GM19372 (cell line): ENCODE results near the gene ACOT13.
"Not testable (repeated sequence)": the region's sequence is repeated elsewhere in the genome, so short reads cannot be mapped to it uniquely, and the experiment has no call there.

Experiments used
- ATAC-seq: cut with Tn5 transposase; IDR thresholded peaks from one replicate; pipeline ENCODE4 v1.9.1; 2021; ENCODE audit warnings: mild to moderate bottlenecking, low read depth, moderate library complexity; ENCODE audit not compliant: unreplicated experiment

The ACOT13 gene

DNA sequence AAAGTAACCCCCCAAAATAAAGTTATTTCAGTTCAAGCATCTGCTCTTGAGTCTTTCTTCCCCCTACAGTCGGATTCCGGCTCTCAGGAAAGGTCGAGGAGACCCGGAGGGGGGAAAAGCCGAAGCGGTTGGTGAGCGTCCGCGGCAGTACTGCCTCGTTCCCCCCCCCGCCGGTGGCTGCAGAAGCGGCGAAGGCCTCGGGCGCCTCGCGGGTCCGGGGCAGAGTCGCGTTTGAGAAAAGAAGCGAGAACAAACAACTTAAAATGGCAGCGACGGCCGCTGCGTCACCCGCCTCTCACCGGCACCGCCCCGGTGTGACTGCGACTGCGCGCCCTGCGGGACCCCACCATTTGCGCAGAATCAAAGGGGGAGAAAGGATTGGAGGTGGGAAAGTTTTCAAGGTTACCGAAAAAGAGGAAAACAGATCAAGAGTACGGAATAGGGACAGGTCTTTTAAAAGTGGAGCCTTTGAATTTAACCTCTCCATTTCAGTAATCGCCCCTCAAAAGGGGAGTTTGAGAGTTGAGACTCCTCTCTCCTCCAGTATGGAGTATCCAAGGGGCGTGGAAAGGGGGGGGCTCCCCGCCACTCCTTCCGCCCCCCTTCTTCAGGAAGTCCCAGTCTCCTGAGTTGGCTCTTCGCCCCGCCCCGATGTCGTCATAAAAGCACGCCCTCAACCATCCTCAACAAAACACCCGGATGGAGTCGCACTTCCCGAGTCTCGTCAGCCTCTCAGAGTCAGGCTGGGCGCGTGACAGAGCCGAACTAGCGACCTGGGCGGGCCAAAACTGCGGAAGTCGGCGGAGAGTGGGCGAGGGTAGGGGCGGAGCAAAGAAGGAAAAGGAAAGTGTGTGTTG, 54.0 kb downstream of the ACOT13 start:
- ATAC-seq, result peak; percentile 80

GRCh38 chr6:24721461-24722215, 54.8 kb downstream of the ACOT13 start:
- ATAC-seq, result peak; percentile 40

DNA sequence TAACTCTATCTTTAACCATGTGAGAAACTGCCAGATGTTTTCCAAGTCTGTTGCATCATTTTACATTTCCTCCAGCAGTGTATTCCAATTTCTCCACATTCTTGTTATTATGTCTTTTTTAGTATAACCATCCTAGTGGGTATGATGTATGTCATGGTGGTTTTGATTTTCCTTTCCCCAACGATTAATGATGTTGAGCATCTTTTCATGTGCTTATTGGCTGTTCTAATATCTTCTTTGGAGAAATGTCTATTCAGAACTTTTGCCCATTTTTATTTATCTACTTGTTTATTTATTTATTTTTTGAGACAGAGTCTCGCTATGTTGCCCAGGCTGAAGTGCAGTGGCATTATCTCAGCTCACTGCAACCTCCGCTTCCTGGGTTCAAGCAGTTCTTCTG, 56.4 kb downstream of the ACOT13 start:
- ATAC-seq, result no peak

GRCh38 chr6:24730653-24731052, 63.8 kb downstream of the ACOT13 start:
- ATAC-seq, result not testable (repeated sequence)

DNA sequence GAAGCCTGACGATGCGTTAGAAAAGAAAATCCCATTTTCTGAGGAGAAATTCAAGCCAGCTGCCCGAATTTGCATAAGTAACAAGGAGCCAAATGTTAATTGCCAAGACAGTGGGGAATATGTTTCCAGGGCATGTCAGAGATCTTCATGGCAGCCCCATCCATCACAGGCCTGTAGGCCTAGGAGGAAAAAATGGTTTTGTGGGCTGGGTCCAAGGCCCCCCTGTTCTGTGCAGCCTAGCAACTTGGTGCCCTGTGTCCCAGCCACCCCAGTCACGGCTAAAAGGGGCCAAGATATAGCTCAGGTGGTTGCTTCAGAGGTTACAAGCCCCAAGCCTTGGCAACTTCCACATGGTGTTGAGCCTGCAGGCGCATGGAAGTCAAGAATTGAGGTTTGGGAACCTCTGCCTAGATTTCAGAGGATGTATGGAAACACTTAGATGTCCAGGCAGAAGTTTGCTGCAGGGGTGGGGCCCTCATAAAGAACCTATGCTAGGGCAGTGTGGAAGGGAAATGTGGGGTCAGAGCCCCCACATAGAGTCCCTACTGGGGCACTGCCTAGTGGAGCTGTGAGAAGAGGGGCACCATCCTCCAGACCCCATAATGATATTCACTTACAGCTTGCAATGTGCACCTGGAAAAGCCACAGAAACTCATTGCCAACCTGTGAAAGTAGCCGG, 64.7 kb downstream of the ACOT13 start:
- not testable (repeated sequence) for ATAC-seq

- ATAC-seq, result no peak
Measured at GRCh38 chr6:24734166-24734565, 67.3 kb downstream of the ACOT13 start.

DNA sequence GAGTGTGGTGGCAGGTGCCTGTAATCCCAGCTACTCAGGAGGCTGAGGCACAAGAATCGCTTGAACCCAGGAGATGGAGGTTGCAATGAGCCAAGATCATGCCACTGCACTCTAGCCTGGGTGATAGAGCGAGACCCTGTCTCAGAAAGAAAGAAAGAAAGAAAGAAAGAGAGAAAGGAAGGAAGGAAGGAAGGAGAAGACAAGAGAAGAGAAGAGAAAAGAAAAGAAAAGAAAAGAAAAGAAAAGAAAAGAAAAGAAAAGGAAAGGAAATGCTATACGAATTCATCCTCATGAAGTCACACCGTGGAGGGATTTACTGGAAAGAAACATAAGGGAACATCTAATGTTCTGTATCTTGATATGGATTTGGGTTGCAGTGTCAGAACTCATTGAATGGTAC, 67.8 kb downstream of the ACOT13 start:
- ATAC-seq, result not testable (repeated sequence)

DNA sequence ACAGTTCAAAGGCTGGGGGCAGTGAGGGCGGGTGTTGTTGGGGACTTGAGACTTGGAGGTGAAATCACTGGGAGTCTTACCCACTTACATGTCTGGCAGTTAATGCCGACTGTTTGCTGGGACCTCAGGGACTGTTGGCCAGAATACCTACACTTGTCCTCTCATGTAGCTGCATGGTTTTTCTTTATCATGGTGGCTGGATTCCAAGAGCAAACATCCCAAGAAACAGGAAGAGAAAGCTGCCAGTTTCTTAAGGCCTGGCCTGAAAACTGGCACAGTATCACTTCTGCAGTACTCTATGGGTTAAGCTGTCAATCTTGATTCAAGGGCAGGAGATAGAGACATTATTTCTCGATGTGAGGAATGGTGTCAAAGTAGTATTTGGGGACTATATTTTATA, 71.9 kb downstream of the ACOT13 start:
- ATAC-seq, result no peak

- no peak for ATAC-seq
Measured at GRCh38 chr6:24740861-24741260, 74.0 kb downstream of the ACOT13 start.

- ATAC-seq, result no peak
Measured at GRCh38 chr6:24742216-24742738, 75.4 kb downstream of the ACOT13 start.

DNA sequence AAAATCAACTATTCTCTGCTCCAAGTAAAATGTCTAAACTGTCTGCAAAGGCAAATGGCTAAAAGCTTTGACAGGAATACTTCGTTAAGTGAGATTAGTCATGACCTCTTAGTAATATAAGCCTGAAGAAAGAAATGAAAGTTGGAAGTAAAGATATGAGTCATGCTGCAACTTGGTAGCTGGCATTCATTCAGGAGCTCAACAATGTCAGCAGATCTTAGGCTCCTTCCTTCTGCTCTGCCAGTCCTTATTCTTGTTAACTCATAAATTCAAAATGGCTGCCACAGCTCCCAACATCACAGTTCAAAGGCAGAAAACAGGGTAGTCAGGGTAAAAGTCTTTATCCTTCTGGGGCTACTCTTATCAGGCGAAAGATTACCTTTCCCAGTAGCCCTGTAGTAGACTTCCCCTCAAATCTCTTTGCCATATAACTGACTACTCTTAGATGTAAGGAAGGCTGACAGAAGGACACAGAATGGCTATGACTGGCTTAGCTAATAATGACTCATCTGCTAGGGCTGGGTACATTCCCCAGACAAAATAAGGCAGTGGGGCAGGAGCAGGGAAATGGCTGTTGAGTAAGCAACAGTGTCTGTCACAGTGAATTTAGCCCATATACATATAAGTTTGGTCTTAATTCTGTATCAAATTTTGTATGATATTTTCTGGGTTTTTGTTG, 76.5 kb downstream of the ACOT13 start:
- ATAC-seq, result peak; percentile 68

- ATAC-seq, result peak; percentile 59
Measured at GRCh38 chr6:24743944-24744335, 77.1 kb downstream of the ACOT13 start.

- ATAC-seq, result no peak
Measured at GRCh38 chr6:24744911-24745310, 78.0 kb downstream of the ACOT13 start.

GRCh38 chr6:24749297-24749696, 82.4 kb downstream of the ACOT13 start:
- no peak for ATAC-seq

GRCh38 chr6:24750878-24751277, 84.0 kb downstream of the ACOT13 start:
- ATAC-seq, result not testable (repeated sequence)

- no peak for ATAC-seq
Measured at GRCh38 chr6:24752503-24752902, 85.6 kb downstream of the ACOT13 start.

GRCh38 chr6:24752917-24753492, 86.1 kb downstream of the ACOT13 start:
- no peak for ATAC-seq

- no peak for ATAC-seq
Measured at GRCh38 chr6:24753545-24753944, 86.7 kb downstream of the ACOT13 start.

DNA sequence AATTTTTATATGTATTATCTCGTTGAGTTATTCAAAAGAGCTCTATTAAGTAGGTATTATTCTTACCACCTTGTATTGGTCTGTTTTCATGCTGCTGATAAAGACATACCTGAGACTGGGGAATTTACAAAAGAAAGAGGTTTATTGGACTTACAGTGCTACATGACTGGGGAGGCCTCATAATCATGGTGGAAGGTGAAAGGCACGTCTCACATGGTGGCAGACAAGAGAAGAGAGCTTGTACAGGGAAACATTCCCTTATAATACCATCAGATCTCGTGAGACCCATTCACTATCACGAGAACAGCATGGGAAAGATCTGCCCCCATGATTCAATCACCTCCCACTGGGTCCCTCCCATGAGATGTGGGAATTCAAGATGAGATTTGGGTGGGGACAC, 87.5 kb downstream of the ACOT13 start:
- ATAC-seq, result not testable (repeated sequence)
